ENCODE data around the gene GAK. TPM values are rescaled to one million over a fixed set of nuclear protein-coding genes. Genes with fewer than 3 reads are reported as not detected.

Gene GAK
- polyA plus RNA-seq, 1 donor (not counting 4 experiments of a cell fraction or from before 2014, with no cell fraction given) = 18.4 TPM

DNA sequence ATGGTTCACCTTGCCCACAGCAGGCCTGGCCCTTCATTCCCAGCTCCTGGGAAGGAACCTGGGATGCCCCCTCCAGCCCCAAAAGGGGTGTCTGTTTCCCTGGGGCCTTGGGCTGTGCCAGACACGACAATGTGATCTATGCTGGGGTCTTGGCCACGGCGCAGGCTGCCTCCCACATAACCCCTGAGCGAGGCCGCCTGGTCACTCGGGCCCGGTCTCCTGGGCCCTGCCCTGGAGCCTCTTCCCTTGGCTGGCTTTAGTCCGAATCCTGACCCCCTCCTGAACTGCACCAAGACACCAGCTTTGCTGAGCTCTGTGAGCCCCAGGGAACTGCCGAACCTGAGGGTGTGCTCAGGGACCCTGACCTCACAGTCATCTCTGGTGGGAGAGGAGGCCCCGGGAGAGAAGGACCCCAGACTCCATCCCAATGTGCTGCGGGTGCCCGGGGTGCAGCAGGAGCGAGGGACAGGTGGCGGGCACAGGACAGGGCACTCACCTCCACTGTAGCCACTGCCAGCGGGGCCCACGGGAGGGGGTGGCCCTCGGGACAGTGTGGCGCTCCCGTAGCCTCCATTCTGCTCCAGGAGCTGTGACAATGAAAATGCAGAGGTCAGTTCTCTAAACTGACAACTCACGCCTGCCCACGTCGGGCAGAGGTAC is 42.0 kb downstream of the GAK start:
- TF ChIP-seq EZH2 (IDR thresholded peaks at IDR 0.05; ENCODE audit: low read length) = no peak
- TF ChIP-seq, protein P1, sequence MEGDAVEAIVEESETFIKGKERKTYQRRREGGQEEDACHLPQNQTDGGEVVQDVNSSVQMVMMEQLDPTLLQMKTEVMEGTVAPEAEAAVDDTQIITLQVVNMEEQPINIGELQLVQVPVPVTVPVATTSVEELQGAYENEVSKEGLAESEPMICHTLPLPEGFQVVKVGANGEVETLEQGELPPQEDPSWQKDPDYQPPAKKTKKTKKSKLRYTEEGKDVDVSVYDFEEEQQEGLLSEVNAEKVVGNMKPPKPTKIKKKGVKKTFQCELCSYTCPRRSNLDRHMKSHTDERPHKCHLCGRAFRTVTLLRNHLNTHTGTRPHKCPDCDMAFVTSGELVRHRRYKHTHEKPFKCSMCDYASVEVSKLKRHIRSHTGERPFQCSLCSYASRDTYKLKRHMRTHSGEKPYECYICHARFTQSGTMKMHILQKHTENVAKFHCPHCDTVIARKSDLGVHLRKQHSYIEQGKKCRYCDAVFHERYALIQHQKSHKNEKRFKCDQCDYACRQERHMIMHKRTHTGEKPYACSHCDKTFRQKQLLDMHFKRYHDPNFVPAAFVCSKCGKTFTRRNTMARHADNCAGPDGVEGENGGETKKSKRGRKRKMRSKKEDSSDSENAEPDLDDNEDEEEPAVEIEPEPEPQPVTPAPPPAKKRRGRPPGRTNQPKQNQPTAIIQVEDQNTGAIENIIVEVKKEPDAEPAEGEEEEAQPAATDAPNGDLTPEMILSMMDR (optimal IDR thresholded peaks at IDR 0.05 in 1 of 3, IDR thresholded peaks at IDR 0.05 in 1 of 3, conservative IDR thresholded peaks at IDR 0.05 in 1 of 3; ENCODE audit: extremely low read depth in 1 of 3, insufficient read depth in 2 of 3, low read length in 3 of 3) = no peak
- no peak for DNase-seq (ENCODE audit: low read depth, low spot score)

DNA sequence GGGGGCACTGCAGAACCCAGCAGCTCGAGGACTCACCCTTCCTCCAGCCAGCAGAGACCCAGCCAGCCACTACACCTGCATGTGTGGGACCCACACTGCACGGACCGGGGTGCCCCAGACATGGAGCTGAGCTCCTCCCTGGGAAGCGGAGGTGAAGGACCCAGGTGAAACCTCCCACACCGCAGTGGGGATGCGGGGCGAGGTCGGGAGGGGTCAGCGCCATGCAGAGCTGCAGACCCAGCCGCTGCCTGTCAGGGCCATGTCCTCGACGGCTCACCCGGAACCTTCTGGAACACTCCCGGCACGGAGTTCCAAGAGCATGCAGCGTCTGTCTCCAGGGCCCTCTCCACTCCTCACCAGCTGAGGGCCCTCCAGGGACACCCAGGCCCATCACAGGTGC is 42.6 kb downstream of the GAK start:
- Histone ChIP-seq H3K9me3 (ENCODE audit: control insufficient read depth, low read depth, low read length) (no peaks in the 10 kb centered on the region), H2AFZ (ENCODE audit: control insufficient read depth, low read length) (no peak overlapping the region), H3K9ac (ENCODE audit: control insufficient read depth, extremely low read depth, insufficient read depth, low read length) (no peak overlapping the region), H3K4me1 (ENCODE audit: control insufficient read depth, extremely low read depth, insufficient read depth, low read length) (no peaks in the 10 kb centered on the region), H4K20me1 (ENCODE audit: control insufficient read depth, extremely low read depth, insufficient read depth, low read length) (no peaks in the 10 kb centered on the region), H3K79me2 (ENCODE audit: control insufficient read depth, insufficient read depth, low read length) (no peaks in the 10 kb centered on the region), H3K27ac (ENCODE audit: control insufficient read depth, insufficient read depth, low read length) (no peak overlapping the region), H3K27me3 (ENCODE audit: control insufficient read depth, extremely low read depth, insufficient read depth, low read length) (no peaks in the 10 kb centered on the region), H3K36me3 (ENCODE audit: control insufficient read depth in 2 of 2, extremely low read depth in 1 of 2, insufficient read depth in 2 of 2, low read length in 2 of 2) (peaks cover 13 to 59% of the 10 kb centered on the region in 2 experiments), H3K4me2 (ENCODE audit: control insufficient read depth, extremely low read depth, insufficient read depth, low read depth, low read length) (no peak overlapping the region), H3K4me3 (ENCODE audit: control insufficient read depth in 2 of 3, extremely low read depth in 1 of 3, insufficient read depth in 2 of 3, low read depth in 1 of 3, low read length in 3 of 3) (no peak overlapping the region), H3K9me1 (ENCODE audit: control insufficient read depth, extremely low read depth, insufficient read depth, low read length) (no peaks in the 10 kb centered on the region)
- TF ChIP-seq, protein P1 (optimal IDR thresholded peaks at IDR 0.05 in 1 of 3, IDR thresholded peaks at IDR 0.05 in 1 of 3, conservative IDR thresholded peaks at IDR 0.05 in 1 of 3; ENCODE audit: extremely low read depth in 1 of 3, insufficient read depth in 2 of 3, low read length in 3 of 3) = no peak
- no peak for TF ChIP-seq EZH2 (IDR thresholded peaks at IDR 0.05; ENCODE audit: low read length)
- no peak for FAIRE-seq
- DNase-seq (ENCODE audit: low read depth, low spot score) = no peak
- dilution Hi-C loops (cut with MboI; ENCODE audit: extremely low pct_ligation_motif_present, low sequenced_read_pairs) = no loop called here

More for the DNA sequence above, 42.0 kb downstream of the GAK start:
- Histone ChIP-seq H3K4me2 (ENCODE audit: control insufficient read depth, extremely low read depth, insufficient read depth, low read depth, low read length) (no peak overlapping the region), H4K20me1 (ENCODE audit: control insufficient read depth, extremely low read depth, insufficient read depth, low read length) (no peaks in the 10 kb centered on the region), H3K79me2 (ENCODE audit: control insufficient read depth, insufficient read depth, low read length) (no peaks in the 10 kb centered on the region), H3K9me3 (ENCODE audit: control insufficient read depth, low read depth, low read length) (no peaks in the 10 kb centered on the region), H3K9me1 (ENCODE audit: control insufficient read depth, extremely low read depth, insufficient read depth, low read length) (no peaks in the 10 kb centered on the region), H3K9ac (ENCODE audit: control insufficient read depth, extremely low read depth, insufficient read depth, low read length) (no peak overlapping the region), H3K36me3 (ENCODE audit: control insufficient read depth in 2 of 2, extremely low read depth in 1 of 2, insufficient read depth in 2 of 2, low read length in 2 of 2) (peaks cover 13 to 54% of the 10 kb centered on the region in 2 experiments), H3K27me3 (ENCODE audit: control insufficient read depth, extremely low read depth, insufficient read depth, low read length) (no peaks in the 10 kb centered on the region), H3K4me3 (ENCODE audit: control insufficient read depth in 2 of 3, extremely low read depth in 1 of 3, insufficient read depth in 2 of 3, low read depth in 1 of 3, low read length in 3 of 3) (no peak overlapping the region), H2AFZ (ENCODE audit: control insufficient read depth, low read length) (no peak overlapping the region), H3K4me1 (ENCODE audit: control insufficient read depth, extremely low read depth, insufficient read depth, low read length) (no peaks in the 10 kb centered on the region), H3K27ac (ENCODE audit: control insufficient read depth, insufficient read depth, low read length) (no peak overlapping the region)
- FAIRE-seq = no peak
- dilution Hi-C loops (cut with MboI; ENCODE audit: extremely low pct_ligation_motif_present, low sequenced_read_pairs) = no loop called here

Data from keratinocyte (primary cell).